ENCODE data around the gene FANCD2OS.

- TF ChIP-seq CTCF (IDR thresholded peaks at IDR 0.05) (no peak), POLR2A (IDR thresholded peaks at IDR 0.05) (no peak)
Observed at GRCh38 chr3:10121064-10121463, 13.0 kb upstream of the FANCD2OS start.

Measured in suprapubic skin (tissue), 3 donors.